GM12878 (cell line): ENCODE measurements around the gene SLC28A1. TPM values are rescaled to one million over a fixed set of nuclear protein-coding genes. Genes with fewer than 3 reads are reported as not detected.

Experiments used
- ATAC-seq: fragments of 200-7000 bp; cut with Tn5 transposase; 3 replicates; pipeline ENCODE4 v1.9.1; 2020; ENCODE audit warnings: mild to moderate bottlenecking, moderate library complexity
- BruUV-seq: library from RNA; stranded (reverse); fragments of 400-500 nt; replicated peaks from 2 replicates; lab custom pipeline; 2021; lab: Mats Ljungman, UMichigan
- CTCF ChIA-PET: fragments of 300-600 bp; sonication (Branson Sonifier 250); formaldehyde crosslinking; extraction: SDS; loops from one replicate; lab custom pipeline; 2021; ENCODE audit warnings: inconsistent platforms; lab: Yijun Ruan, JAX
- POLR2A ChIA-PET: fragments of 350-600 bp; formaldehyde crosslinking; extraction: SDS; loops from one replicate; lab custom pipeline; 2021; ENCODE audit warnings: inconsistent platforms; lab: Charles Lee
- RAD21 ChIA-PET: fragments of 300-600 bp; sonication (Branson Sonifier 250); formaldehyde crosslinking; loops from one replicate; lab custom pipeline; 2023; ENCODE audit warnings: antibody characterized with exemption; ENCODE audit not compliant: unreplicated experiment; lab: Charles Lee
- SMC1A ChIA-PET: fragments of 300-600 bp; sonication (Branson Sonifier 250); formaldehyde crosslinking; loops from one replicate; lab custom pipeline; 2023; ENCODE audit not compliant: unreplicated experiment, uncharacterized antibody; lab: Charles Lee
- DNase-seq: peaks from one replicate; pipeline ENCODE4 v3.0.0-alpha.2; 2011; ENCODE audit warnings: low read depth, low spot score
- FAIRE-seq: peaks from 3 replicates; lab custom pipeline; 2011; peaks lifted over from hg19 to GRCh38; lab: Jason Lieb, UNC
- H2AFZ ChIP-seq: 2 replicates; pipeline ENCODE4 v1.6.0; 2011; ENCODE audit warnings: low read depth, low read length, control low read depth; ENCODE audit not compliant: control insufficient read depth
- H3K27ac ChIP-seq: 2 replicates; pipeline ENCODE4 v1.5.1; 2011; ENCODE audit warnings: control low read depth; ENCODE audit not compliant: control insufficient read depth, insufficient read depth
- H3K27me3 ChIP-seq, 2 experiments: replicated peaks in 1 of 2; 2 replicates each; pipeline versions ENCODE4 v1.6.0 to v1.6.1; 2011; ENCODE audit warnings: low read length in 1 of 2; ENCODE audit not compliant: control insufficient read depth in 2 of 2, insufficient read depth in 2 of 2
- H3K36me3 ChIP-seq, 2 experiments: 2 replicates each; pipeline ENCODE4 v1.5.1; 2011; ENCODE audit warnings: low read length in 1 of 2; ENCODE audit not compliant: control insufficient read depth in 2 of 2, insufficient read depth in 2 of 2
- H3K4me1 ChIP-seq: 2 replicates; pipeline ENCODE4 v1.6.1; 2011; ENCODE audit warnings: mild to moderate bottlenecking, low read length, moderate library complexity, mixed read lengths; ENCODE audit not compliant: control insufficient read depth, insufficient read depth
- H3K4me2 ChIP-seq: 2 replicates; pipeline ENCODE4 v1.6.0; 2011; ENCODE audit warnings: control low read depth; ENCODE audit not compliant: control insufficient read depth, insufficient read depth
- H3K4me3 ChIP-seq: fragments of 200-600 bp; sonication (generic); 2 replicates; pipeline ENCODE4 v1.5.1; 2016
- H3K79me2 ChIP-seq: 2 replicates; pipeline ENCODE4 v1.6.0; 2011; ENCODE audit warnings: low read length; ENCODE audit not compliant: control insufficient read depth, insufficient read depth
- H3K9ac ChIP-seq: 2 replicates; pipeline ENCODE4 v1.8.0; 2011; ENCODE audit warnings: low read length, control low read depth, mixed read lengths; ENCODE audit not compliant: control insufficient read depth, insufficient read depth
- H3K9me3 ChIP-seq: replicated peaks from 3 replicates; pipeline ENCODE4 v1.5.1; 2011; ENCODE audit warnings: mild to moderate bottlenecking, low read length; ENCODE audit not compliant: control insufficient read depth, insufficient read depth
- H4K20me1 ChIP-seq: 2 replicates; pipeline ENCODE4 v1.6.0; 2011; ENCODE audit not compliant: control insufficient read depth, insufficient read depth
- CHD1 ChIP-seq: IDR thresholded peaks from 2 replicates; pipeline ENCODE4 v1.6.1; 2012; ENCODE audit warnings: low read depth, low read length, improper control_type of control experiment
- ESRRA ChIP-seq: IDR thresholded peaks from 2 replicates; pipeline ENCODE4 v1.6.1; 2012; ENCODE audit warnings: mild to moderate bottlenecking, low read length, improper control_type of control experiment
- KLF5 ChIP-seq: fragments of 450-650 bp; IDR thresholded peaks from 2 replicates; pipeline ENCODE4 v1.6.1; 2014; ENCODE audit warnings: mild to moderate bottlenecking; ENCODE audit not compliant: partially characterized antibody
- SPI1 ChIP-seq: IDR thresholded peaks from 2 replicates; pipeline ENCODE4 v1.6.1; 2011; ENCODE audit warnings: low read depth, mild to moderate bottlenecking, low read length, moderate library complexity, borderline replicate concordance; ENCODE audit not compliant: insufficient read depth
- SREBF1 ChIP-seq: IDR thresholded peaks from 2 replicates; pipeline ENCODE4 v1.6.1; 2012; ENCODE audit warnings: mild to moderate bottlenecking, low read length
- STAT3 ChIP-seq: IDR thresholded peaks from 2 replicates; pipeline ENCODE4 v1.6.1; 2011; ENCODE audit warnings: low read depth, low read length, improper control_type of control experiment
- WGBS: methylation state at CpG from one replicate; pipeline ENCODE4 v1.1.6; 2016; ENCODE audit warnings: low lambda C conversion rate; ENCODE audit not compliant: insufficient replicate concordance, insufficient coverage; ENCODE audit errors: missing lambda C conversion rate; 5-methylcytosine and 5-hydroxymethylcytosine counted together
- in situ Hi-C: fragments of 300-500 bp; cut with MboI; formaldehyde crosslinking; loops from 9 replicates; pipeline ENCODE4 v1.14.3; 2018; ENCODE audit warnings: mixed read lengths
- intact Hi-C: fragments of 100-400 bp; cut with micrococcal nuclease; formaldehyde crosslinking; loops from one replicate; pipeline ENCODE4 v1.14.2; 2022; ENCODE audit not compliant: unreplicated experiment
- polyA plus RNA-seq, 11 experiments: library from polyadenylated mRNA; depleted of rRNA in 4 of 11; unstranded in 6 of 11; stranded (reverse) in 5 of 11; fragments of >200 nt; fragmentation: Nextera tagmentation in 4 of 11; fragmentation: Illumina TruSeq in 1 of 11; extraction: Ambion mirVana in 4 of 11; extraction: Trizol in 1 of 11; gene quantifications; 1 replicate in 1 of 11; 2 replicates in 10 of 11; pipeline versions ENCODE4 v1.2.1 to v1.2.3, GENCODE V29; 2011 to 2016; ENCODE audit warnings: inconsistent platforms in 2 of 11, missing spikeins in 2 of 11, low read depth in 1 of 11
- total RNA-seq, 4 experiments: library from RNA; depleted of rRNA in 3 of 4; stranded (reverse); fragments of >200 nt in 3 of 4; fragmentation: Illumina TruSeq in 1 of 4; extraction: Trizol in 1 of 4; gene quantifications; 2 replicates each; pipeline versions ENCODE4 v1.2.1 to v1.2.3, GENCODE V29; 2013 to 2021

SLC28A1 gene
- total and polyA plus RNA-seq, 10 of the 15 experiments (the other 5 are each of a cell fraction or from before 2014, with no cell fraction given): not detected

GRCh38 chr15:84955089-84955848 is 70.8 kb downstream of the SLC28A1 start (continued):
- TF ChIP-seq SPI1: peak; percentile 19; the same call in 1 of the 2 replicates
- TF ChIP-seq STAT3: no peak
- TF ChIP-seq CHD1: no peak
- no peak for TF ChIP-seq KLF5

DNA sequence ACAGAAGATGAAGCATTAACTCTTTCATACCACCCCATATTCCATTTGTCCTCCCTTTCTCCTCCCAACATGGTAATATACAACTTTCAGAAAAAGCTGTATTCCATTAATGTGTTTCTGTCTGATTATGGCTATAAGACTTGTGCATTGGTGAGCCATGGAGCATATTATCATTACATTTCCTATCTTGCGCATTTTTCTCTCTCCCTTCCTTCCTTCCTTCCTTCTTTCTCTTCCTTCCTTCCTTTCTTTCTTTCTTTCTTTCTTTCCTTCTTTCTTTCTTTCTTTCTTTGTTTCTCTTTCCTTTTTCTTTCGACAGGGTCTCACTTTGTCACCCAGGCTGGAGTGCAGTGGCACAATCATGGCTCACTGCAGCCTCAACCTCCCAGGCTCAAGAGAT is 71.7 kb downstream of the SLC28A1 start:
- ChIA-PET RAD21 (interaction anchor here (0.7 to 3.4 kb wide), 3 partner anchors 24 to 117 kb away, joined by 3 to 36 read pairs (median 5); no protein-coding TSS in a partner anchor), SMC1A (interaction anchor here (1.0 to 2.1 kb wide), 7 partner anchors 23 to 91 kb away, joined by 3 to 23 read pairs (median 4); no protein-coding TSS in a partner anchor), POLR2A (interaction anchor here (0.7 kb wide), 1 partner anchor 25 kb away, joined by 4 read pairs; no protein-coding TSS in a partner anchor), CTCF (interaction anchor here (0.7 to 3.9 kb wide), 7 partner anchors 14 to 357 kb away, joined by 3 to 47 read pairs (median 3); no protein-coding TSS in a partner anchor)
- Histone ChIP-seq H3K27me3 (peaks cover 0 to 3% of the 10 kb centered on the region in 2 experiments; a peak in 1 of 4 replicates), H3K27ac (no peak overlapping the region), H3K9ac (no peak overlapping the region), H3K9me3 (no peaks in the 10 kb centered on the region), H3K4me3 (no peak overlapping the region), H3K79me2 (no peaks in the 10 kb centered on the region), H2AFZ (no peak overlapping the region), H4K20me1 (no peaks in the 10 kb centered on the region), H3K36me3 (no peaks in the 10 kb centered on the region), H3K4me2 (no peak overlapping the region), H3K4me1 (no peaks in the 10 kb centered on the region)
- BruUV-seq: no TSS peak
- DNase-seq (no peak), FAIRE-seq (no peak), ATAC-seq (no peak)
- TF ChIP-seq CHD1 (no peak), ESRRA (no peak), SREBF1 (no peak)
- intact Hi-C loops (no loop called here), in situ Hi-C loops (no loop called here)
- WGBS: 27% methylated on average over 2 of the region's 2 CpGs
